ENCODE results near the gene CIB2. TPM values are rescaled to one million over a fixed set of nuclear protein-coding genes. Genes with fewer than 3 reads are reported as not detected.
A peak's percentile ranks its signal among the peaks of the same experiment; 100 is the strongest.

Gene CIB2
- total and polyA plus RNA-seq, 7 donors = 3.5 to 41.4 (median 10.5) TPM

DNA sequence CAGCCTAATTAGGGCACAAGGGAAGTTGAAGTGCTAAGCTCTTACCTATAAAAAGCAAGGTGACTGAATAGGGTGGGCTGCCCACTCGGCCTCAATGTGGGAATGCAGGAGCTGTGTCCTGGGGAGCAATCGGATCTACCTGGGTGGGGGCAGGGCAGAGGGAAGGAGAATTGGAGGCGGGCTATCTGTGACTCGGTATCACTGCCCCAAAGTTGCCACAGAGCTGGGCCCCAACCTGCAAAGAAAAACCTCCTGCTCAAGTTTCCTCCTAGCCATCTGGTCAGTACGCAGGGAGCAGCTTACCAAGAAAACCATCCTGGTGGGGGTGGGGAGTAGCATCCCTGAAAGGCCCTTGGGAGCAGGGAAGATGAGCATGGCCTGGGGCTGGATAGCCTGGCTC is 10.7 kb downstream of the CIB2 start:
- Histone ChIP-seq H3K4me3 (no peak overlapping the region), H3K9me3 (no peaks in the 10 kb centered on the region), H3K27ac (no peak overlapping the region), H3K36me3 (no peaks in the 10 kb centered on the region), H3K4me1 (no peaks in the 10 kb centered on the region), H3K27me3 (no peaks in the 10 kb centered on the region)
- DNase-seq = no peak
- intact Hi-C loops (cut with DNase I) = no loop called here
- TF ChIP-seq EP300 (IDR thresholded peaks at IDR 0.05) (no peak), POLR2A (IDR thresholded peaks at IDR 0.05) (no peak), POLR2AphosphoS5 (IDR thresholded peaks at IDR 0.05) (no peak)
- TF ChIP-seq, protein P1, sequence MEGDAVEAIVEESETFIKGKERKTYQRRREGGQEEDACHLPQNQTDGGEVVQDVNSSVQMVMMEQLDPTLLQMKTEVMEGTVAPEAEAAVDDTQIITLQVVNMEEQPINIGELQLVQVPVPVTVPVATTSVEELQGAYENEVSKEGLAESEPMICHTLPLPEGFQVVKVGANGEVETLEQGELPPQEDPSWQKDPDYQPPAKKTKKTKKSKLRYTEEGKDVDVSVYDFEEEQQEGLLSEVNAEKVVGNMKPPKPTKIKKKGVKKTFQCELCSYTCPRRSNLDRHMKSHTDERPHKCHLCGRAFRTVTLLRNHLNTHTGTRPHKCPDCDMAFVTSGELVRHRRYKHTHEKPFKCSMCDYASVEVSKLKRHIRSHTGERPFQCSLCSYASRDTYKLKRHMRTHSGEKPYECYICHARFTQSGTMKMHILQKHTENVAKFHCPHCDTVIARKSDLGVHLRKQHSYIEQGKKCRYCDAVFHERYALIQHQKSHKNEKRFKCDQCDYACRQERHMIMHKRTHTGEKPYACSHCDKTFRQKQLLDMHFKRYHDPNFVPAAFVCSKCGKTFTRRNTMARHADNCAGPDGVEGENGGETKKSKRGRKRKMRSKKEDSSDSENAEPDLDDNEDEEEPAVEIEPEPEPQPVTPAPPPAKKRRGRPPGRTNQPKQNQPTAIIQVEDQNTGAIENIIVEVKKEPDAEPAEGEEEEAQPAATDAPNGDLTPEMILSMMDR (IDR thresholded peaks at IDR 0.05) = no peak
- WGBS, 2 donors = 90 to 91% methylated on average over 5 of the region's 5 CpGs

DNA sequence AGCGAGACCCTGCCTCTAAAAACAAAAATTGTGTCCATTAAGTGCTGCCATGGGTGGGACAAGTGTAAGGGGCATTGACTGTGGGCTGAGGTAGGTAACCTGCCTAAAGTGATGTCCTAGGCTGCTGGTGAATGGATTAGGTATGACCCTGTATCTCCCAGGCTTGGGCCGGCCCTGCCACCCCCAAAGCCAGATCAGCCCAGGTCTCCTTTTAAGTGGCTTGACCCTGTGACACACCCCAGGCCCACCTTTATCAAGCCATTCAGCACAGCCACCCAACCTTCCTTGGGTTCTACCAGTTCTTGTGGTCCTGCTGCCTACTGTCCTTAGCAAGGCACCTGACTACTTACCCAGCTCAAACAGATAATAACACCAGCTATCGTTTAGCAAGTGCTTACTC is 18.7 kb downstream of the CIB2 start:
- H3K27ac ChIP-seq = no peak overlapping the region
- no peak overlapping the region for H3K4me3 ChIP-seq
- DNase-seq = peak; percentile 35
- no peak for TF ChIP-seq EP300 (IDR thresholded peaks at IDR 0.05)
- no peak for TF ChIP-seq POLR2AphosphoS5 (IDR thresholded peaks at IDR 0.05)
- TF ChIP-seq, protein P1 (IDR thresholded peaks at IDR 0.05) = no peak
- no peak for TF ChIP-seq POLR2A (IDR thresholded peaks at IDR 0.05)
- no peaks in the 10 kb centered on the region for H3K27me3 ChIP-seq
- WGBS, 2 donors = 71 to 84% methylated on average over 3 of the region's 3 CpGs
- H3K9me3 ChIP-seq = no peaks in the 10 kb centered on the region
- H3K36me3 ChIP-seq = no peaks in the 10 kb centered on the region
- H3K4me1 ChIP-seq = no peaks in the 10 kb centered on the region
- intact Hi-C loops (cut with DNase I) = loop anchor here (5.0 to 10.0 kb wide), 2 partner anchors 82 to 310 kb away; no protein-coding TSS in a partner anchor

DNA sequence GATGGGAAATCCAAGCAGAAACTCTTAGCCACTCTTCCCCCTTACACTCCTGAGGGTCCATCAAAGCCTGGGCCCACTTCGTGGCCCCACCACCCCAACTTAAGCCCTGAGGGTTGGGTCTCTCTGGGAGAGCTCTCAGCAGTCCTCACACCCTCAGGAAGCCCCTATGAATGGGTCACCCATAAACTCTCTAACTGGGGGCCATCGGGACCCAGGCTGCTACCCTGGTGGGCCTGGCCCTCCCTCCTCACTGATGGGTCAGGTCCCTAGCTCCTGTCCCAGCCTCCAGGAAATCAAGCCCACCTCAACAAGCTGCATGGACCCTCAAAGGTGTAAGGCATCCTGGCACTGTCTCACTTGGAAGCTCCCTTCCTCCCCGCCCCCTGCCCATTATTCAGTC is 19.5 kb downstream of the CIB2 start:
- no peaks in the 10 kb centered on the region for H3K27me3 ChIP-seq
- no peak overlapping the region for H3K27ac ChIP-seq
- H3K4me3 ChIP-seq = no peak overlapping the region
- peak; percentile 47 for DNase-seq
- H3K9me3 ChIP-seq = no peaks in the 10 kb centered on the region
- WGBS, 2 donors = 91% methylated on average over 3 of the region's 3 CpGs
- intact Hi-C loops (cut with DNase I) = loop anchor here (5.0 to 10.0 kb wide), 2 partner anchors 83 to 311 kb away; no protein-coding TSS in a partner anchor
- H3K4me1 ChIP-seq = no peaks in the 10 kb centered on the region
- H3K36me3 ChIP-seq = no peaks in the 10 kb centered on the region
- TF ChIP-seq POLR2A (IDR thresholded peaks at IDR 0.05) (no peak), EP300 (IDR thresholded peaks at IDR 0.05) (no peak), POLR2AphosphoS5 (IDR thresholded peaks at IDR 0.05) (no peak)
- TF ChIP-seq, protein P1 (IDR thresholded peaks at IDR 0.05) = no peak

DNA sequence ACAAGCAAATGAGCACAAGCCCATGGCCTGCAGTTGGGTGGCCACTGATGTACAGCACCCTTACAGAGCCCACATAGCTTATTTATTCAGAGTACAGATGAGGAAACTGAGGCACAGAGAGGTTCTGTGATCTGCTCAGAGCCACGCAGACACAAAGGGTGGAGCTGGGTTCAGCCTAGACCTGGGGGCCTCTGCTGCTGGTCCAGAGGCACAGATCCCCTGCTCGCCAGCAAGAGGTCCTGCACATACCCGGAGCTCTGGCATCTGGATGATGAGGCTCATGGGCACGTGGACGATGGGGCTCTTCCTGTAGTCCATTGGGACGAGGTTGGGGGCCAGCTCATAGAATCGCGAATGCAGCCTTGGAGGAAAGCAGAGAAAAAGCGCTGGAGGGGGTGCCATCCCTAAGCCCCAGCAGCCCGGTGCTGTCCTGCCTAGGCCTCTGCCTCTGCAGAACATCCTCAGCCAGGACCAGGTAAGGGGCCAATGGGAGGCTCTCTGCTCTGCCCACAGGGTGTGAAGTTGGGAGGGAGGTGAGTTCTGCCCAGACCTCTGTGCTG is 20.2 kb downstream of the CIB2 start:
- no peaks in the 10 kb centered on the region for H3K27me3 ChIP-seq
- no peak overlapping the region for H3K4me3 ChIP-seq
- H3K36me3 ChIP-seq = no peaks in the 10 kb centered on the region
- H3K27ac ChIP-seq = no peak overlapping the region
- TF ChIP-seq POLR2A (IDR thresholded peaks at IDR 0.05) = no peak
- no peak for TF ChIP-seq POLR2AphosphoS5 (IDR thresholded peaks at IDR 0.05)
- TF ChIP-seq, protein P1 (IDR thresholded peaks at IDR 0.05) = no peak
- TF ChIP-seq EP300 (IDR thresholded peaks at IDR 0.05) = no peak
- H3K4me1 ChIP-seq = no peaks in the 10 kb centered on the region
- DNase-seq = peak; percentile 43
- 94 to 95% methylated on average over 10 of the region's 10 CpGs for WGBS, 2 donors
- no peaks in the 10 kb centered on the region for H3K9me3 ChIP-seq
- intact Hi-C loops (cut with DNase I) = loop anchor here (5.0 to 10.0 kb wide), 2 partner anchors 84 to 311 kb away; no protein-coding TSS in a partner anchor

DNA sequence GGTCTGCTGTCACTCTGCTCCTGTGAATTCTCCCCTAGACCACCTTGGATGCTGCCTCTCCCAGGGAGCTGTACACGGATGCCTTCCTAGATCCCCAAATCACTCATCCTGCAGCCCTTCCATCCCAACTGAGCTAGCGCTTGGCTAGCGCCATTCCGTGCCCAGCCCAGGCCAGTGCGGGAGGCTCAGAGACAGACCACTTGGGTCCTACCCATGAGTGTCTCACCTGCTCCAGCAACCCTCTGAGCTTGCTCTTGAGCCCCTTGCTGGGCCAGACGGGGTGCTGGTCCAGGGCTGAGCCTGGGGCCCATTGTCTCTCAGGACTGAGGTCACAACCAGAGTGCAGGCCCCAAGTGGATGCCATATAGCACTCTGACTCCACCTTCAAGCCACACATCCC is 21.1 kb downstream of the CIB2 start:
- WGBS, 2 donors = 93 to 95% methylated on average over 6 of the region's 6 CpGs
- H3K4me1 ChIP-seq = no peaks in the 10 kb centered on the region
- no peaks in the 10 kb centered on the region for H3K9me3 ChIP-seq
- no peaks in the 10 kb centered on the region for H3K27me3 ChIP-seq
- H3K4me3 ChIP-seq = no peak overlapping the region
- intact Hi-C loops (cut with DNase I) = loop anchor here (5.0 to 10.0 kb wide), 2 partner anchors 85 to 312 kb away; no protein-coding TSS in a partner anchor
- H3K36me3 ChIP-seq = no peaks in the 10 kb centered on the region
- peak; percentile 52 for DNase-seq
- H3K27ac ChIP-seq = no peak overlapping the region
- TF ChIP-seq, protein P1 (IDR thresholded peaks at IDR 0.05) = no peak

Data from sigmoid colon (tissue), 7 donors.